OCI-LY3 (cell line): ENCODE results near the gene OSBPL3.

Experiments
- H2AFZ ChIP-seq: fragments of 200-600, 300-600 bp; shearing (Covaris generic); 2 replicates; pipeline ENCODE4 v1.6.0; 2014; ENCODE audit warnings: antibody characterized with exemption, low read depth, low read length
- H3K27ac ChIP-seq: fragments of 200-600, 300-600 bp; sonication (generic); 2 replicates; pipeline ENCODE4 v1.5.1; 2014; ENCODE audit warnings: mild to moderate bottlenecking, low read length, moderate library complexity, mixed read lengths
- H3K27me3 ChIP-seq: fragments of 200-600, 300-600 bp; sonication (generic); 2 replicates; pipeline ENCODE4 v1.6.1; 2014; ENCODE audit warnings: low read depth, low read length, mixed read lengths
- H3K36me3 ChIP-seq: fragments of 200-600, 300-600 bp; sonication (generic); replicated peaks from 2 replicates; pipeline ENCODE3; 2014; ENCODE audit warnings: low read depth, low read length, mixed read lengths
- H3K4me1 ChIP-seq: fragments of 300-600, 200-600 bp; sonication (generic); 2 replicates; pipeline ENCODE4 v1.6.1; 2014; ENCODE audit warnings: low read length, mixed read lengths
- H3K4me2 ChIP-seq: fragments of 200-600, 300-600 bp; sonication (generic); 2 replicates; pipeline ENCODE4 v1.6.1; 2014; ENCODE audit warnings: low read length, mixed read lengths
- H3K4me3 ChIP-seq: fragments of 300-600, 200-600 bp; sonication (generic); 2 replicates; pipeline ENCODE4 v1.5.1; 2014; ENCODE audit warnings: antibody characterized with exemption, mild to moderate bottlenecking, low read length, moderate library complexity
- H3K79me2 ChIP-seq: fragments of 300-600, 200-600 bp; shearing (Covaris generic); 2 replicates; pipeline ENCODE4 v1.6.1; 2014; ENCODE audit warnings: mild to moderate bottlenecking, low read length, mixed read lengths
- H3K9ac ChIP-seq: fragments of 300-600, 200-600 bp; shearing (Covaris generic); 2 replicates; pipeline ENCODE4 v1.6.0; 2014; ENCODE audit warnings: mild to moderate bottlenecking, low read length, moderate library complexity
- H3K9me3 ChIP-seq: fragments of 200-600, 300-600 bp; shearing (Covaris generic); 2 replicates; pipeline ENCODE4 v1.6.1; 2014; ENCODE audit warnings: low read length, mixed read lengths; ENCODE audit not compliant: insufficient read depth
- H4K20me1 ChIP-seq: fragments of 200-600, 300-600 bp; sonication (generic); 2 replicates; pipeline ENCODE4 v1.6.1; 2016; ENCODE audit warnings: low read length, mixed read lengths; ENCODE audit not compliant: insufficient read depth
- EZH2phosphoT487 ChIP-seq: fragments of 200-600 bp; shearing (Covaris generic); IDR thresholded peaks from 2 replicates; pipeline ENCODE4 v1.6.1; 2018; ENCODE audit warnings: antibody characterized with exemption, mixed run types, low read depth
- TF ChIP-seq, protein P1 (sequence below): fragments of 200-600, 300-600 bp; sonication (generic); IDR thresholded peaks from 2 replicates; pipeline ENCODE4 v1.5.1; 2014; ENCODE audit warnings: antibody characterized with exemption, low read length, low read depth

OSBPL3 gene

DNA sequence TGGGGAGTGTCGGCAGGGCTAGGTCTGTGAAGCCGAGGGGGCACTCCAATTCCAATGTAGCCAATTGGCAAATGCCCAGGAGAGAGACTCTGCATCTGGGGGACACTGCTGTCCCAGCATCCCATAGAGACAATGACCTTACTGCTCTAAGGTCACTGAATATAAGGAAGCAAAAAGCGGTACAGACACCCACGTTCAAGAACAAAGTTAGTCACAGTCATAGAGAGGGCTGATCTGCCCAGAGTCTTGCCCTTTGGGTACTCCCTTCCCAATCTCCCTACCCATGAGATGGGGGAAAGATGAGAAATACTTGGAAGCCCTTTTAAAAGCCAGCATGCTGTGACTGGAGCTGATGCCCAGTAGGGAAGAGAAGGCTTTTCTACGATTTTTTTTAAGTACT lies 146.4 kb downstream of the OSBPL3 start:
- no peaks in the 10 kb centered on the region for H3K27me3 ChIP-seq
- peaks cover 8% of the 10 kb centered on the region; the same call in 1 of the 2 replicates for H3K9me3 ChIP-seq
- no peak overlapping the region for H2AFZ ChIP-seq
- peaks cover 37% of the 10 kb centered on the region for H3K4me1 ChIP-seq
- H3K9ac ChIP-seq: no peak overlapping the region
- no peak for TF ChIP-seq EZH2phosphoT487
- TF ChIP-seq, protein P1, sequence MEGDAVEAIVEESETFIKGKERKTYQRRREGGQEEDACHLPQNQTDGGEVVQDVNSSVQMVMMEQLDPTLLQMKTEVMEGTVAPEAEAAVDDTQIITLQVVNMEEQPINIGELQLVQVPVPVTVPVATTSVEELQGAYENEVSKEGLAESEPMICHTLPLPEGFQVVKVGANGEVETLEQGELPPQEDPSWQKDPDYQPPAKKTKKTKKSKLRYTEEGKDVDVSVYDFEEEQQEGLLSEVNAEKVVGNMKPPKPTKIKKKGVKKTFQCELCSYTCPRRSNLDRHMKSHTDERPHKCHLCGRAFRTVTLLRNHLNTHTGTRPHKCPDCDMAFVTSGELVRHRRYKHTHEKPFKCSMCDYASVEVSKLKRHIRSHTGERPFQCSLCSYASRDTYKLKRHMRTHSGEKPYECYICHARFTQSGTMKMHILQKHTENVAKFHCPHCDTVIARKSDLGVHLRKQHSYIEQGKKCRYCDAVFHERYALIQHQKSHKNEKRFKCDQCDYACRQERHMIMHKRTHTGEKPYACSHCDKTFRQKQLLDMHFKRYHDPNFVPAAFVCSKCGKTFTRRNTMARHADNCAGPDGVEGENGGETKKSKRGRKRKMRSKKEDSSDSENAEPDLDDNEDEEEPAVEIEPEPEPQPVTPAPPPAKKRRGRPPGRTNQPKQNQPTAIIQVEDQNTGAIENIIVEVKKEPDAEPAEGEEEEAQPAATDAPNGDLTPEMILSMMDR: no peak
- H3K4me2 ChIP-seq: no peak overlapping the region
- no peaks in the 10 kb centered on the region for H3K36me3 ChIP-seq
- H3K27ac ChIP-seq: no peak overlapping the region
- H4K20me1 ChIP-seq: no peaks in the 10 kb centered on the region
- no peak overlapping the region for H3K4me3 ChIP-seq
- no peaks in the 10 kb centered on the region for H3K79me2 ChIP-seq

DNA sequence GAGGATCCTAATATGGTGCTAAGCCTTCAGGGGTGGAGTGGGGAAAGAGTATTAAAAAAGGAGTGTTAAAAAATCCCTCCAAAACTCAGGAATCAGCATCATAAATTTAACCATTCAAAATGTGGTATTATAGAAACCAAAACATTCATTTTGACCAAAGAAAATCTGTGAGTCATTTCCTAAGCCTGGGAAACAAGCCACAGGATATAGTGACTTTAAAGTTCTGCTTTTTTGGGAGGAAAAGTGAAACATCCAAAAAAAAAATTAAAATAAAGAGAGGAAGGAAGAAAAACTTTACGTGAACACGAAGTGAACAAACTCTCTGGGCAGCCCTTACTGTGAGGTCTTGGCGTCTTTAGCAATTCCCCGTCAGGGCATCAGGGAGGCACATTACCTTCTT lies 148.7 kb downstream of the OSBPL3 start:
- H3K4me2 ChIP-seq: no peak overlapping the region
- no peaks in the 10 kb centered on the region for H3K27me3 ChIP-seq
- no peaks in the 10 kb centered on the region for H3K36me3 ChIP-seq
- H4K20me1 ChIP-seq: no peaks in the 10 kb centered on the region
- H3K9me3 ChIP-seq: peaks cover 6% of the 10 kb centered on the region; the same call in 1 of the 2 replicates
- peaks cover 22% of the 10 kb centered on the region for H3K4me1 ChIP-seq
- H3K27ac ChIP-seq: no peak overlapping the region
- TF ChIP-seq, protein P1: no peak
- no peak for TF ChIP-seq EZH2phosphoT487
- no peak overlapping the region for H3K4me3 ChIP-seq
- H3K79me2 ChIP-seq: no peaks in the 10 kb centered on the region
- H2AFZ ChIP-seq: no peak overlapping the region
- H3K9ac ChIP-seq: no peak overlapping the region

DNA sequence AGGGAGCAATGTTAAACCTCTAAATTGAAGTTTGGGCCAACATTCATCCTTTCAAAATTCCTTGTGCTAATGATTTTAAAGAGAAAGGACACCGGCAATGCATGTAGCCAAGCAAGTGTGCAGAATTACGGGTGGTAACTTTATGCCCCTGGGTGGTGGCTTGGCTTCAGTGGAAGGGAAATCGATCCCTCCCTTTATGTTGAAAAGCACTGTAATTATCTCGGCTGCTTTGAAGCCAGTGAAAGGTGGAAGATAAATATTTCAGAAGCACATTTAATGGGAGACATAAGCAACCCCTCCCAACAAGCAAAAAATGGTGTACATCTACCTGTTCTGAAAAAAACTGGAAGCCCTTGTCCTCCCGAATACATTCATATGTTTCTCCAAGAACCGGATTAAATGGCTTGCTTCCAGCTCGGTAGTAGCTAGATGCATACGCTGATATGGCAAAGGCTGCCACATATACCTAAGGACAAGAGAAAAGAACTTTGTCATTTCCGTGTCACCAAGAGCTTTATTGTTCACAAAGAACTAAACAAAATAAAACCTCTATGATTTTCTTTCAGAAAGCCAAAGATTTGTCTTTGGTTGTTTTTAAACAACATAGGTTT lies 149.4 kb downstream of the OSBPL3 start:
- Histone ChIP-seq H3K9me3 (peaks cover 1% of the 10 kb centered on the region; the same call in 1 of the 2 replicates), H3K27me3 (no peaks in the 10 kb centered on the region), H3K4me2 (no peak overlapping the region), H4K20me1 (no peaks in the 10 kb centered on the region), H3K27ac (no peak overlapping the region), H3K36me3 (no peaks in the 10 kb centered on the region), H3K9ac (no peak overlapping the region), H2AFZ (no peak overlapping the region), H3K4me3 (no peak overlapping the region), H3K4me1 (peaks cover 15% of the 10 kb centered on the region), H3K79me2 (no peaks in the 10 kb centered on the region)
- TF ChIP-seq, protein P1: no peak
- no peak for TF ChIP-seq EZH2phosphoT487

DNA sequence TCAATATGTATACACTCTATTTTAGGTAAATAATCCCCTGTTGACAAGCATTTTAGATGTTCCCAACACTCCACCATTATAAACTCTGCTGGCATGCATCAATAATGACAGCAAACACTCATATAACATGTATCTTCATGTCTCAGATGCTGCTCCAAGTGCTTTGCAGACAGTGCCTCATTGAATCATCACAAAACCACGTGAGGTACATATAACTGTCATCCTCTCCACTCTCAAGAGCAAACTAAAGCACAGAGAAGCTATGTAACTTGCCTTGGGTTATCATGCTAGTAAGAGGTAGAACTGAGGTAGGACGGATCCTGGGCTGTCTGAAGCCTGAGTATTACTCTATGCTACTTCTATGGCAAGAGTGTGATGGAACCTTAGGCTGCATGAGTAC lies 150.2 kb downstream of the OSBPL3 start:
- H3K79me2 ChIP-seq: no peaks in the 10 kb centered on the region
- TF ChIP-seq, protein P1: no peak
- TF ChIP-seq EZH2phosphoT487: no peak
- H3K4me1 ChIP-seq: peaks cover 9% of the 10 kb centered on the region
- no peak overlapping the region for H3K4me3 ChIP-seq
- no peak overlapping the region for H3K27ac ChIP-seq
- no peaks in the 10 kb centered on the region for H3K9me3 ChIP-seq
- no peaks in the 10 kb centered on the region for H3K36me3 ChIP-seq
- no peak overlapping the region for H3K4me2 ChIP-seq
- H3K27me3 ChIP-seq: no peaks in the 10 kb centered on the region
- no peak overlapping the region for H3K9ac ChIP-seq
- H2AFZ ChIP-seq: no peak overlapping the region
- no peaks in the 10 kb centered on the region for H4K20me1 ChIP-seq
